GM23248 (cell line): ENCODE measurements around the gene ZNF260. TPM values are rescaled to one million over a fixed set of nuclear protein-coding genes. Genes with fewer than 3 reads are reported as not detected.

ENCODE experiments used
- DNase-seq: peaks from one replicate; pipeline ENCODE4 v3.0.0-alpha.2; 2015
- H2AFZ ChIP-seq: fragments of 200-600 bp; sonication (generic); 2 replicates; pipeline ENCODE4 v1.6.1; 2016; ENCODE audit warnings: antibody characterized with exemption
- H3F3A ChIP-seq: fragments of 200-600 bp; sonication (generic); 2 replicates; pipeline ENCODE4 v1.6.1; 2016; ENCODE audit warnings: mild to moderate bottlenecking, antibody characterized with exemption, mixed run types; ENCODE audit not compliant: insufficient read depth
- H3K27ac ChIP-seq: fragments of 200-600 bp; sonication (generic); 2 replicates; pipeline ENCODE4 v1.5.1; 2016; ENCODE audit warnings: mild to moderate bottlenecking
- H3K27me3 ChIP-seq: fragments of 200-600 bp; sonication (generic); replicated peaks from 2 replicates; pipeline ENCODE4 v1.6.1; 2016; ENCODE audit warnings: mild to moderate bottlenecking; ENCODE audit not compliant: insufficient read depth
- H3K36me3 ChIP-seq: fragments of 200-600 bp; sonication (generic); 2 replicates; pipeline ENCODE4 v1.6.1; 2016; ENCODE audit warnings: low read depth, mild to moderate bottlenecking
- H3K4me1 ChIP-seq: fragments of 200-600 bp; sonication (generic); 2 replicates; pipeline ENCODE4 v1.6.1; 2016; ENCODE audit warnings: mild to moderate bottlenecking; ENCODE audit not compliant: insufficient read depth
- H3K4me2 ChIP-seq: fragments of 200-600 bp; sonication (generic); one replicate; pipeline ENCODE4 v1.6.1; 2016; ENCODE audit warnings: mild to moderate bottlenecking; ENCODE audit not compliant: unreplicated experiment
- H3K4me3 ChIP-seq: fragments of 200-600 bp; sonication (generic); 2 replicates; pipeline ENCODE4 v1.5.1; 2016; ENCODE audit warnings: mild to moderate bottlenecking
- H3K79me2 ChIP-seq: fragments of 200-600 bp; sonication (generic); 2 replicates; pipeline ENCODE4 v1.6.1; 2016; ENCODE audit warnings: mild to moderate bottlenecking; ENCODE audit not compliant: insufficient read depth
- H3K9ac ChIP-seq: fragments of 200-600 bp; sonication (generic); 2 replicates; pipeline ENCODE4 v1.6.1; 2016; ENCODE audit warnings: mild to moderate bottlenecking
- H3K9me2 ChIP-seq: fragments of 200-600 bp; sonication (generic); 2 replicates; pipeline ENCODE4 v1.6.1; 2016; ENCODE audit warnings: mixed run types, mild to moderate bottlenecking, moderate library complexity; ENCODE audit not compliant: insufficient read depth
- H3K9me3 ChIP-seq: fragments of 200-600 bp; sonication (generic); one replicate; pipeline ENCODE4 v1.6.1; 2017; ENCODE audit warnings: low read depth
- H4K20me1 ChIP-seq: fragments of 200-600 bp; sonication (generic); 2 replicates; pipeline ENCODE4 v1.6.0; 2016; ENCODE audit not compliant: insufficient read depth
- EZH2 ChIP-seq: fragments of 200-600 bp; sonication (generic); IDR thresholded peaks from 2 replicates; pipeline ENCODE4 v1.6.1; 2018; ENCODE audit warnings: antibody characterized with exemption, mild to moderate bottlenecking; ENCODE audit not compliant: insufficient read depth, poor library complexity, severe bottlenecking
- EZH2phosphoT487 ChIP-seq: fragments of 200-600 bp; sonication (generic); IDR thresholded peaks from 2 replicates; pipeline ENCODE4 v1.6.1; 2018; ENCODE audit warnings: antibody characterized with exemption, moderate library complexity, mild to moderate bottlenecking, low read depth; ENCODE audit not compliant: insufficient read depth
- WGBS, 2 experiments: methylation state at CpG; one replicate each; pipeline ENCODE4 v1.1.6; 2015 to 2017; ENCODE audit warnings: low lambda C conversion rate in 2 of 2, low coverage in 1 of 2; ENCODE audit errors: missing lambda C conversion rate in 2 of 2; 5-methylcytosine and 5-hydroxymethylcytosine counted together
- in situ Hi-C: fragments of 300-500 bp; cut with MboI; formaldehyde crosslinking; loops from 2 replicates; pipeline ENCODE4 v1.15.0; 2020
- polyA plus RNA-seq: library from polyadenylated mRNA; unstranded; fragments of >200 nt; fragmentation: Nextera tagmentation; extraction: Ambion mirVana; gene quantifications from 2 replicates; pipeline ENCODE4 v1.2.1, GENCODE V29; 2016
- total RNA-seq: library from RNA; depleted of rRNA; stranded (reverse); fragments of >200 nt; shearing (Covaris generic); gene quantifications from 2 replicates; pipeline ENCODE4 v1.2.3, GENCODE V29; 2014

ZNF260 gene
- total and polyA plus RNA-seq, 2 experiments from 2014 or later = 12.9 to 13.6 TPM

DNA sequence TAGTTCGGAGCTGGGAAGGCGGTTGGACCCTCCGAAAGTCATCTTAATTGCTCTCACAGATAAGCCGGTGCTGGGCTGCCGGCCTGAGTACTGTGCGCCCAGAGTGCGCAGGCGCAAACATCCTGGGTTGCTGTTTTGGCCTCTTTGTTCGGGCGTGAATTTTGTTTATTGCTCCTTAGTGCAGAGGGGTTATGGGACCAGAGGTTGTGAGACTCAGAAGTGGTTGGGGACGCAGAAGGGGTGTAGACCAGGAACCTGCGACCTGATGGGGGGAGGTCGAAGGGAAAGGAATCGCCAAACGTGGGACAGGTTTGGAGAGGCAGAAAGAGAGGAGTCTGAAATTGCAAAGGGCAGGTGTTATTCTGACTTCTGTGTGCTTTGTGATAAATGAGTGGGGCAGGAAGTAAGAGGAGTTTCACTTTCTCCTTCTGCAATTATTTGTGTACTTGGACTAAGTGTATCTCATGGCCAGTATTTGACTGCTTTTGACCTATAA, 38.1 kb downstream of the ZNF260 start:
- peak overlapping the region; percentile 97 for H2AFZ ChIP-seq
- H3K36me3 ChIP-seq = no peaks in the 10 kb centered on the region
- H3K4me3 ChIP-seq = peak overlapping the region; percentile 98
- H3K4me1 ChIP-seq = peaks cover 6% of the 10 kb centered on the region; the same call in 1 of the 2 replicates
- peak overlapping the region; percentile 98 for H3K9ac ChIP-seq
- H3K9me3 ChIP-seq = no peaks in the 10 kb centered on the region
- 0 out of 2 replicates have a peak, but pooled peaks cover 3% of the 10 kb centered on the region for H3F3A ChIP-seq
- no peaks in the 10 kb centered on the region for H4K20me1 ChIP-seq
- TF ChIP-seq EZH2phosphoT487 (no peak), EZH2 (no peak)
- H3K4me2 ChIP-seq = peak overlapping the region; percentile 88
- peaks cover 41% of the 10 kb centered on the region for H3K79me2 ChIP-seq
- H3K27me3 ChIP-seq = no peaks in the 10 kb centered on the region
- WGBS, 2 experiments = 5 to 7% methylated on average over 15 of the region's 15 CpGs
- peak; percentile 93 for DNase-seq
- in situ Hi-C loops = no loop called here
- H3K27ac ChIP-seq = peak overlapping the region; percentile 97
- no peaks in the 10 kb centered on the region for H3K9me2 ChIP-seq

DNA sequence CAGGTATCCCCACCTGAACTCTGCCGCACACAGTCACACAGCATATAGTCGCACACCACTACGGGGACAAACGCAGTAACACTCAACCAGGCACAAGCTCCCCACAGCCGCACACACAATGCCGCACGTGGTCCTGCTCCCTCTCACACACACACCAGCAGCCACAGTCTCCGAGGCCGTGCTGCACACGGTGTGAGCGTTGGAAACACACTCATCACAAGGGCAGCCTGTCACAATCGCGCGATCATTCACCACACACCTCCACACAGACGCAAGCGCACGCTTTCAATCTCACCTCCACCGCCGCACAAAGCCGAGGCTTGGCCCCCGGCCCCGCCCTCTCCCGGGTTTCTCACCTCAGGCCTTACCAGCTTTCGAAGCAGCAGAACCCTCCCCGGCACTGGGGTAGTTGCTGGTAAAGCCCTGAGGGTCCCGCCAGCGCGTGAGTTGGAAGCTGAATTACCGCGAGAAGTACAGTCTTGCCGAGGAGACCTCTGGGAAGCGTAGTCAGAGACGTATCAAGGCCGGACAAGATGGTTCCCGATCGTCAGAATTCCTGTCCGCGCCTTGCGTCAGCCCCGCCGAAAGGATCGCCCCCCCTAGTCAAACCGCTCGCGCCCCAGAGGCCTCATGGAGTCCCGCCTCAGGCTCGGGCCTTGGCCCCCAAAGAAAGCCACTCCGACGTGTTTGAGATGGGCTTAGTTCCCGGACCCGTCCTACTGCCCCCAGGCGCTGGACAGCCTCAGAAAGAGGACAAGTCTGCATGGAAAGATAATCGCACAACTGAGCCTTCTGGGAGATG, 38.8 kb downstream of the ZNF260 start, which contains the start of gene ZNF566:
Gene ZNF566 (minus strand): TSS at position 444 of the 802 bp plus-strand sequence. CDS start 13,004 bp downstream, outside the sequence.
- H3F3A ChIP-seq = 0 out of 2 replicates have a peak, but pooled peaks cover 3% of the 10 kb centered on the region
- in situ Hi-C loops = no loop called here
- no peaks in the 10 kb centered on the region for H3K9me3 ChIP-seq
- DNase-seq = peak; percentile 98
- no peaks in the 10 kb centered on the region for H3K9me2 ChIP-seq
- TF ChIP-seq EZH2phosphoT487 (no peak), EZH2 (no peak)
- H2AFZ ChIP-seq = peak within 1 kb of the TSS; percentile 97
- H3K9ac ChIP-seq = peak within 1 kb of the TSS; percentile 98
- H3K27ac ChIP-seq = peak within 1 kb of the TSS; percentile 97
- peaks cover 47% of the 10 kb centered on the region for H3K79me2 ChIP-seq
- no peaks in the 10 kb centered on the region for H3K27me3 ChIP-seq
- 1 to 2% methylated on average over 48 to 53 of the region's 53 CpGs for WGBS, 2 experiments
- no peaks in the 10 kb centered on the region for H4K20me1 ChIP-seq
- no peaks in the 10 kb centered on the region for H3K36me3 ChIP-seq
- H3K4me1 ChIP-seq = peaks cover 6% of the 10 kb centered on the region; the same call in 1 of the 2 replicates
- H3K4me2 ChIP-seq = peak within 1 kb of the TSS; percentile 88
- peak within 1 kb of the TSS; percentile 98 for H3K4me3 ChIP-seq

DNA sequence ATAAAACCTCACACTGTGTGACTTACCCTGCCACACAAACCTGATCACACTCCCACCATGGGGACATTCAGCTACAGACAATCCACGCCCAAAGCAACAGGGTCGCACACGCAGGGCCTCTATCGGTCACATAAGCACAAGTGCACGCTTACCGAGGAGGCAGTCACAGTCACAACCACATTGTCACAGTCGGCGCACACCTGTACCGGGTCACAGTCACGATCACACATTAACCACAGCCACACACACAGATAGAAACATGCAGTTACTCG, 39.3 kb downstream of the ZNF260 start:
- no peaks in the 10 kb centered on the region for H3K27me3 ChIP-seq
- no peak for DNase-seq
- H3K9me2 ChIP-seq = no peaks in the 10 kb centered on the region
- no peaks in the 10 kb centered on the region for H4K20me1 ChIP-seq
- TF ChIP-seq EZH2phosphoT487 (0 out of 2 replicates have a peak, but pooled peaks have one; percentile 9), EZH2 (no peak)
- H3K36me3 ChIP-seq = no peaks in the 10 kb centered on the region
- peak overlapping the region; percentile 88 for H3K4me2 ChIP-seq
- H3F3A ChIP-seq = 0 out of 2 replicates have a peak, but pooled peaks cover 3% of the 10 kb centered on the region
- peak overlapping the region; percentile 97 for H2AFZ ChIP-seq
- H3K9me3 ChIP-seq = no peaks in the 10 kb centered on the region
- H3K4me1 ChIP-seq = peaks cover 6% of the 10 kb centered on the region; the same call in 1 of the 2 replicates
- in situ Hi-C loops = no loop called here
- WGBS, 2 experiments = 1% methylated on average over 11 of the region's 11 CpGs
- peak overlapping the region; percentile 98 for H3K9ac ChIP-seq
- H3K79me2 ChIP-seq = peaks cover 53% of the 10 kb centered on the region
- peak overlapping the region; percentile 98 for H3K4me3 ChIP-seq
- H3K27ac ChIP-seq = peak overlapping the region; percentile 97

DNA sequence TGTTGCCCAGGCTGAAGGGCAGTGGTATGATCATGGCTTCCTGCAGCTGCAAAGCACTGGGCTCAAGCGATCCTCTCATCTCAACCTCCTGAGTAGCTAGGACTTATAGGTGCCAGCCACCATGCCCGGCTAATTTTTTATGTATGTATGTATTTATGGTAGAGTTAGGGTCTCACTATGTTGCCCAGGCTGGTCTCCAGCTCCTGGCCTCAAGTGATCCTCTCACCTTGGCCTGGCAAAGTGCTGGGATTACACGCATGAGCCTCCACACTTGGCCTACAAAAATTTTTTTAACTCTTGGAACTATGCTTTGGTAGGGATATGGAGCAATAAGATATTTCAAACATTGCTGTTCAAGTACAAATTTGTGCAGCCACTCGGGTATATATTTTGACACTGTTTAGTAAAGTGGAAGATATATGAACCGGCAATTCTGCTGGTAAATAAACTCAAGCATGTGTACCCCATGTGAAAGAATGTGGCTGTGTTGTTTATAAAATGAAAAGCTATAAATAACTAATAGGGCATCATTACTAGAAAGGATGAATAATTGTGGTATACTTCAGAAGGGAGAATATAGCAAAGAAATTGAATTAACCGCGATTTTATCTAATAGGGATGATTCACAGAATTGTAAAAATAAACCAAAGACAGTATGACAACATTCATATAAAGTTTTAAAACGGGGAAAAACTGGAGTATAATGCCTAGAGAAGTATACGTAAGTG, 39.8 kb downstream of the ZNF260 start:
- peaks cover 6% of the 10 kb centered on the region; the same call in 1 of the 2 replicates for H3K4me1 ChIP-seq
- WGBS, 2 experiments = 38% methylated on average over 9 of the region's 9 CpGs
- H3K4me3 ChIP-seq = peak overlapping the region; percentile 98
- peak overlapping the region; percentile 97 for H3K27ac ChIP-seq
- peak overlapping the region; percentile 97 for H2AFZ ChIP-seq
- H3K9me2 ChIP-seq = no peaks in the 10 kb centered on the region
- peak overlapping the region; percentile 88 for H3K4me2 ChIP-seq
- in situ Hi-C loops = no loop called here
- TF ChIP-seq EZH2 (no peak), EZH2phosphoT487 (0 out of 2 replicates have a peak, but pooled peaks have one; percentile 19)
- no peaks in the 10 kb centered on the region for H3K27me3 ChIP-seq
- H3F3A ChIP-seq = 0 out of 2 replicates have a peak, but pooled peaks cover 3% of the 10 kb centered on the region
- H3K79me2 ChIP-seq = peaks cover 58% of the 10 kb centered on the region
- peak overlapping the region; percentile 98 for H3K9ac ChIP-seq
- no peaks in the 10 kb centered on the region for H4K20me1 ChIP-seq
- no peaks in the 10 kb centered on the region for H3K36me3 ChIP-seq
- no peaks in the 10 kb centered on the region for H3K9me3 ChIP-seq
- peak; percentile 58 for DNase-seq
